Keratinocyte (primary cell): ENCODE measurements around the gene YAP1.
A peak's percentile ranks its signal among the peaks of the same experiment; 100 is the strongest.

Experiments used
- EZH2 ChIP-seq: IDR thresholded peaks from one replicate; pipeline ENCODE4 v1.6.1; 2012; ENCODE audit warnings: inconsistent platforms, mild to moderate bottlenecking, low read length, moderate library complexity
- TF ChIP-seq, protein P1 (sequence below), 3 experiments: IDR thresholded peaks in 1 of 3; conservative IDR thresholded peaks in 1 of 3; optimal IDR thresholded peaks in 1 of 3; 2 replicates in 2 of 3; 3 replicates in 1 of 3; pipeline versions ENCODE3 to v1.5.1; 2011; ENCODE audit warnings: low read length in 3 of 3, mild to moderate bottlenecking in 3 of 3, moderate library complexity in 2 of 3, control low read depth in 1 of 3, inconsistent platforms in 1 of 3; ENCODE audit not compliant: insufficient read depth in 2 of 3; ENCODE audit errors: extremely low read depth in 1 of 3

DNA sequence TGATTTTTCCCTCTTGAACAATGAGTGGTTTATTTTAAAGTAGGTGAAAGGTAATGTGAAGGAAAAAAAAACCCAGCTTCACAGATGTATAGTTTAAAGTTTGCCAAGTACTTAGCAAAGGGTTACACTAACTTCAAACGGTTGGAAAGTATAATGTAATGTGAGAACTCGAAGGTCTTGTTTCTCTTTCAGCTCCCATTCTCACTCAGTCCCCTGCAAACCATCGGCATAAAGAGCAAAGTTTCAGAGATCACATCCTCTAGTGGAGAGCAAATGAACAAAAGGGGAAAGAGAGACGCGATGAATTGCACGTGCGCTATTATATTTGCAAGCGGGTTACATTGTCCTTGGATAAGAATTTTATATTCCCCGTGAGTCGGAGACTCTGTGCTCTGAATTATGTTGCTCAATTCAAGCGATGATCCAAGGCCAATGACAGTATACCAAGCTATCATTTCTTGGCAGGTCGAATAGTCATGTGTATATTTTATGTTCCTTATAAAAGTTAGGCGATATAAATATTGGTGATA is 169.5 kb downstream of the YAP1 start:
- TF ChIP-seq, protein P1, sequence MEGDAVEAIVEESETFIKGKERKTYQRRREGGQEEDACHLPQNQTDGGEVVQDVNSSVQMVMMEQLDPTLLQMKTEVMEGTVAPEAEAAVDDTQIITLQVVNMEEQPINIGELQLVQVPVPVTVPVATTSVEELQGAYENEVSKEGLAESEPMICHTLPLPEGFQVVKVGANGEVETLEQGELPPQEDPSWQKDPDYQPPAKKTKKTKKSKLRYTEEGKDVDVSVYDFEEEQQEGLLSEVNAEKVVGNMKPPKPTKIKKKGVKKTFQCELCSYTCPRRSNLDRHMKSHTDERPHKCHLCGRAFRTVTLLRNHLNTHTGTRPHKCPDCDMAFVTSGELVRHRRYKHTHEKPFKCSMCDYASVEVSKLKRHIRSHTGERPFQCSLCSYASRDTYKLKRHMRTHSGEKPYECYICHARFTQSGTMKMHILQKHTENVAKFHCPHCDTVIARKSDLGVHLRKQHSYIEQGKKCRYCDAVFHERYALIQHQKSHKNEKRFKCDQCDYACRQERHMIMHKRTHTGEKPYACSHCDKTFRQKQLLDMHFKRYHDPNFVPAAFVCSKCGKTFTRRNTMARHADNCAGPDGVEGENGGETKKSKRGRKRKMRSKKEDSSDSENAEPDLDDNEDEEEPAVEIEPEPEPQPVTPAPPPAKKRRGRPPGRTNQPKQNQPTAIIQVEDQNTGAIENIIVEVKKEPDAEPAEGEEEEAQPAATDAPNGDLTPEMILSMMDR (optimal IDR thresholded peaks at IDR 0.05 in 1 of 3, IDR thresholded peaks at IDR 0.05 in 1 of 3, conservative IDR thresholded peaks at IDR 0.05 in 1 of 3; ENCODE audit: extremely low read depth in 1 of 3, insufficient read depth in 2 of 3, low read length in 3 of 3) = peak in 1 of 3 experiments; percentile 28
- no peak for TF ChIP-seq EZH2
